Measurements from ENCODE around the gene FAM234A.

The FAM234A gene

DNA sequence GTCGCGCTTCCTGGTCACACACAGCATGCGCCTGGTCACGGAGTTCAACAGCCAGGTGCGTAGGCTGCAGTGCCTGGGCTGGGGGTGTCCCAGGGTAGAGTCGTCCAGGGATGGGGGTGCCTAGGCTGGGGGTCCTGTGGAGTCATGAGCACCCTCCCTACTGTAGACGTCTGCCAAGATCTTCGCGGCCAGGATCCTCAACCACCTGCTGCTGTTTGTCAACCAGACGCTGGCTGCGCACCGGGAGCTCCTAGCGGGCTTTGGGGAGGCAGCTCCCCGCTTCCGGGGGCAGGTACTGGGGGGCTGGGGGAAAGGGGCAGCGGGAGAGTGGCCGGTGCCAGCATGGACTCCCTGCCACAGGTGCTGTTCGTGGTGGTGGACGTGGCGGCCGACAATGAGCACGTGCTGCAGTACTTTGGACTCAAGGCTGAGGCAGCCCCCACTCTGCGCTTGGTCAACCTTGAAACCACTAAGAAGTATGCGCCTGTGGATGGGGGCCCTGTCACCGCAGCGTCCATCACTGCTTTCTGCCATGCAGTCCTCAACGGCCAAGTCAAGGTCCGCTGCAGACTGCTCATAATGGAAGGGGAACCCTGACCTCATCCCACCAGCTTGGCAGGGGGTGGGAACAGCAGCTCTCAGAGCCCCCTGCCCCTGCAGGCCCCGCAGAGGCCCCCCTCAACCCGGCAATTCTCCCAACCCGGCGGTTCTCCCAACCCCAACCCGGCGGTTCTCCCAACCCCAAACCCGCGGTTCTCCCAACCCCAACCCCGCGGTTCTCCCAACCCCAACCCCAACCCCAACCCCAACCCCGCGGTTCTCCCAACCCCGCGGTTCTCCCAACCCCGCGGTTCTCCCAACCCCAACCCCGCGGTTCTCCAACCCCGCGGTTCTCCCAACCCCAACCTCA is 50.8 kb downstream of the FAM234A start:
- no peak for DNase-seq
- WGBS (ENCODE audit: extremely low coverage, insufficient coverage, insufficient read length): no CpG with 5 or more reads among the region's 48 CpGs
- H4K8ac ChIP-seq (ENCODE audit: low read depth, low read length): no peak overlapping the region
- peaks cover 15% of the 10 kb centered on the region for H3K27me3 ChIP-seq (ENCODE audit: insufficient read depth, low read length)
- H3K18ac ChIP-seq (ENCODE audit: low read length): no peak overlapping the region
- H3K9ac ChIP-seq (ENCODE audit: low read length): no peak overlapping the region
- H3K4me2 ChIP-seq (ENCODE audit: low read length): no peak overlapping the region
- no peak overlapping the region for H3K23ac ChIP-seq (ENCODE audit: low read length)
- H3K4me1 ChIP-seq (ENCODE audit: control insufficient read depth in 1 of 2, insufficient read depth in 2 of 2, low read length in 2 of 2): no peaks in the 10 kb centered on the region
- H3K79me2 ChIP-seq (ENCODE audit: control insufficient read depth, insufficient read depth, low read length, poor library complexity): no peaks in the 10 kb centered on the region
- H2BK120ac ChIP-seq (ENCODE audit: insufficient read depth, low read length, poor library complexity): no peak overlapping the region
- H2BK5ac ChIP-seq (ENCODE audit: low read depth, low read length, poor library complexity): no peak overlapping the region
- H3K4ac ChIP-seq (ENCODE audit: low read depth, low read length): no peak overlapping the region
- H3K79me1 ChIP-seq (ENCODE audit: low read length): no peaks in the 10 kb centered on the region
- H4K91ac ChIP-seq (ENCODE audit: low read depth, low read length): no peak overlapping the region
- no peak overlapping the region for H4K12ac ChIP-seq (ENCODE audit: low read depth, low read length)
- peaks cover 34 to 37% of the 10 kb centered on the region in 2 experiments for H3K36me3 ChIP-seq (ENCODE audit: control insufficient read depth in 1 of 2, insufficient read depth in 2 of 2, low read length in 2 of 2)
- no peak overlapping the region for H3K14ac ChIP-seq (ENCODE audit: low read length)
- H2AFZ ChIP-seq (ENCODE audit: insufficient read depth, low read length, poor library complexity): no peak overlapping the region
- H3K4me3 ChIP-seq (ENCODE audit: low read depth, low read length): no peak overlapping the region
- H2BK12ac ChIP-seq (ENCODE audit: low read length): no peak overlapping the region
- H2AK5ac ChIP-seq (ENCODE audit: low read length): no peak overlapping the region
- H3K27ac ChIP-seq (ENCODE audit: low read depth, low read length): no peak overlapping the region
- peaks cover 16% of the 10 kb centered on the region for H3K9me3 ChIP-seq (ENCODE audit: insufficient read depth, low read depth, low read length)

GRCh38 chr16:286491-287297 is 52.1 kb downstream of the FAM234A start:
- no peak overlapping the region for H3K4me2 ChIP-seq (ENCODE audit: low read length)
- DNase-seq: no peak
- H3K9me3 ChIP-seq (ENCODE audit: insufficient read depth, low read depth, low read length): peaks cover 16% of the 10 kb centered on the region
- H3K23ac ChIP-seq (ENCODE audit: low read length): no peak overlapping the region
- peak overlapping the region; percentile 37 for H3K4me3 ChIP-seq (ENCODE audit: low read depth, low read length)
- no peaks in the 10 kb centered on the region for H3K79me1 ChIP-seq (ENCODE audit: low read length)
- no peak overlapping the region for H3K14ac ChIP-seq (ENCODE audit: low read length)
- H3K36me3 ChIP-seq (ENCODE audit: control insufficient read depth in 1 of 2, insufficient read depth in 2 of 2, low read length in 2 of 2): peaks cover 47 to 49% of the 10 kb centered on the region in 2 experiments
- no peak overlapping the region for H4K12ac ChIP-seq (ENCODE audit: low read depth, low read length)
- H4K91ac ChIP-seq (ENCODE audit: low read depth, low read length): no peak overlapping the region
- no peak overlapping the region for H3K18ac ChIP-seq (ENCODE audit: low read length)
- no peak overlapping the region for H3K27ac ChIP-seq (ENCODE audit: low read depth, low read length)
- no peak overlapping the region for H3K4ac ChIP-seq (ENCODE audit: low read depth, low read length)
- peaks cover 3% of the 10 kb centered on the region for H3K27me3 ChIP-seq (ENCODE audit: insufficient read depth, low read length)
- no peak overlapping the region for H4K8ac ChIP-seq (ENCODE audit: low read depth, low read length)
- H2BK12ac ChIP-seq (ENCODE audit: low read length): no peak overlapping the region
- no peaks in the 10 kb centered on the region for H3K4me1 ChIP-seq (ENCODE audit: control insufficient read depth in 1 of 2, insufficient read depth in 2 of 2, low read length in 2 of 2)
- no peak overlapping the region for H3K9ac ChIP-seq (ENCODE audit: low read length)
- no peaks in the 10 kb centered on the region for H3K79me2 ChIP-seq (ENCODE audit: control insufficient read depth, insufficient read depth, low read length, poor library complexity)
- no peak overlapping the region for H2AFZ ChIP-seq (ENCODE audit: insufficient read depth, low read length, poor library complexity)
- no peak overlapping the region for H2BK120ac ChIP-seq (ENCODE audit: insufficient read depth, low read length, poor library complexity)
- H2BK5ac ChIP-seq (ENCODE audit: low read depth, low read length, poor library complexity): no peak overlapping the region
- no peak overlapping the region for H2AK5ac ChIP-seq (ENCODE audit: low read length)
- WGBS (ENCODE audit: extremely low coverage, insufficient coverage, insufficient read length): no CpG with 5 or more reads among the region's 22 CpGs

DNA sequence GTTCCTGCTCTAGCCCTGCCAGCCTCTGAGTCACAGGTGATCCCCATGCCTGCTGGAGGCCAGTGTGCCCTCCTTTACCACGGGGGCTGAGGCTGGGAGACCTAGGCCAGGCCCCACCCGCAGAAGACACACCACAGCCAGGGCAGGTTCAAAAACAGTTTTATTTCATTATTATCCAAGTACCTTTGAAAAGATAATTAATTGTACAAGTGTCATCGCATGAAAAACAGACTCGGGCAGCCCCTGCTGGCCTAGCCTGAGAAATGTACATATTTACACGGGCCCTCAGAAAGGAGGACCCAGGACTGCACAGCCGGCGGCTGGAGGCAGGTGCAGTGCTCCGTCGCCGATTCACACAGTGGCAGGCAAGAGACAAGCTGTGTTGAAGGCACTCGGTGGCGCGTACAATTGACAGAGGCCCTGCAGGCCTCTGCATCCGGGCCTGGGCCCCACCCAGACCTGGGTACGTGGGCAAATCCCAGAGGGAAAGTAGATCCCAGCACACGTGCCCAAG is 52.7 kb downstream of the FAM234A start:
- Histone ChIP-seq H3K79me1 (ENCODE audit: low read length) (no peaks in the 10 kb centered on the region), H3K9ac (ENCODE audit: low read length) (no peak overlapping the region), H4K8ac (ENCODE audit: low read depth, low read length) (no peak overlapping the region), H4K12ac (ENCODE audit: low read depth, low read length) (no peak overlapping the region), H2BK12ac (ENCODE audit: low read length) (no peak overlapping the region), H4K91ac (ENCODE audit: low read depth, low read length) (no peak overlapping the region), H3K4me2 (ENCODE audit: low read length) (no peak overlapping the region), H3K18ac (ENCODE audit: low read length) (no peak overlapping the region), H3K79me2 (ENCODE audit: control insufficient read depth, insufficient read depth, low read length, poor library complexity) (no peaks in the 10 kb centered on the region), H3K4ac (ENCODE audit: low read depth, low read length) (no peak overlapping the region), H3K4me3 (ENCODE audit: low read depth, low read length) (no peak overlapping the region), H3K9me3 (ENCODE audit: insufficient read depth, low read depth, low read length) (peaks cover 14% of the 10 kb centered on the region), H3K27ac (ENCODE audit: low read depth, low read length) (no peak overlapping the region), H2BK120ac (ENCODE audit: insufficient read depth, low read length, poor library complexity) (no peak overlapping the region), H3K14ac (ENCODE audit: low read length) (no peak overlapping the region), H3K36me3 (ENCODE audit: control insufficient read depth in 1 of 2, insufficient read depth in 2 of 2, low read length in 2 of 2) (peaks cover 52 to 53% of the 10 kb centered on the region in 2 experiments), H3K4me1 (ENCODE audit: control insufficient read depth in 1 of 2, insufficient read depth in 2 of 2, low read length in 2 of 2) (no peaks in the 10 kb centered on the region), H3K27me3 (ENCODE audit: insufficient read depth, low read length) (no peaks in the 10 kb centered on the region), H2AFZ (ENCODE audit: insufficient read depth, low read length, poor library complexity) (no peak overlapping the region), H2AK5ac (ENCODE audit: low read length) (no peak overlapping the region), H2BK5ac (ENCODE audit: low read depth, low read length, poor library complexity) (no peak overlapping the region), H3K23ac (ENCODE audit: low read length) (no peak overlapping the region)
- no CpG with 5 or more reads among the region's 16 CpGs for WGBS (ENCODE audit: extremely low coverage, insufficient coverage, insufficient read length)
- peak in 1 of 2 donors; percentile 27 for DNase-seq

GRCh38 chr16:287981-288920 is 53.6 kb downstream of the FAM234A start:
- no peaks in the 10 kb centered on the region for H3K79me1 ChIP-seq (ENCODE audit: low read length)
- no peak overlapping the region for H3K18ac ChIP-seq (ENCODE audit: low read length)
- H3K4me2 ChIP-seq (ENCODE audit: low read length): no peak overlapping the region
- H2AK5ac ChIP-seq (ENCODE audit: low read length): no peak overlapping the region
- H4K8ac ChIP-seq (ENCODE audit: low read depth, low read length): no peak overlapping the region
- peaks cover 14% of the 10 kb centered on the region for H3K9me3 ChIP-seq (ENCODE audit: insufficient read depth, low read depth, low read length)
- no peak overlapping the region for H3K14ac ChIP-seq (ENCODE audit: low read length)
- no peak overlapping the region for H3K23ac ChIP-seq (ENCODE audit: low read length)
- no peak overlapping the region for H3K4ac ChIP-seq (ENCODE audit: low read depth, low read length)
- no peak overlapping the region for H2AFZ ChIP-seq (ENCODE audit: insufficient read depth, low read length, poor library complexity)
- H3K79me2 ChIP-seq (ENCODE audit: control insufficient read depth, insufficient read depth, low read length, poor library complexity): no peaks in the 10 kb centered on the region
- no peak overlapping the region for H3K4me3 ChIP-seq (ENCODE audit: low read depth, low read length)
- no CpG with 5 or more reads among the region's 33 CpGs for WGBS (ENCODE audit: extremely low coverage, insufficient coverage, insufficient read length)
- no peak overlapping the region for H4K91ac ChIP-seq (ENCODE audit: low read depth, low read length)
- H2BK12ac ChIP-seq (ENCODE audit: low read length): no peak overlapping the region
- H3K4me1 ChIP-seq (ENCODE audit: control insufficient read depth in 1 of 2, insufficient read depth in 2 of 2, low read length in 2 of 2): no peaks in the 10 kb centered on the region
- H3K9ac ChIP-seq (ENCODE audit: low read length): no peak overlapping the region
- H2BK120ac ChIP-seq (ENCODE audit: insufficient read depth, low read length, poor library complexity): no peak overlapping the region
- no peak overlapping the region for H4K12ac ChIP-seq (ENCODE audit: low read depth, low read length)
- H3K27me3 ChIP-seq (ENCODE audit: insufficient read depth, low read length): no peaks in the 10 kb centered on the region
- DNase-seq: no peak
- H3K27ac ChIP-seq (ENCODE audit: low read depth, low read length): no peak overlapping the region
- H2BK5ac ChIP-seq (ENCODE audit: low read depth, low read length, poor library complexity): no peak overlapping the region
- H3K36me3 ChIP-seq (ENCODE audit: control insufficient read depth in 1 of 2, insufficient read depth in 2 of 2, low read length in 2 of 2): peaks cover 59 to 61% of the 10 kb centered on the region in 2 experiments
